Keratinocyte (primary cell): ENCODE data around the gene HABP2.

Experiments
- CTCF ChIP-seq, 3 experiments: IDR thresholded peaks in 1 of 3; conservative IDR thresholded peaks in 1 of 3; optimal IDR thresholded peaks in 1 of 3; 2 replicates in 2 of 3; 3 replicates in 1 of 3; pipeline versions ENCODE3 to v1.5.1; 2011; ENCODE audit warnings: low read length in 3 of 3, mild to moderate bottlenecking in 3 of 3, moderate library complexity in 2 of 3, control low read depth in 1 of 3, inconsistent platforms in 1 of 3; ENCODE audit not compliant: insufficient read depth in 2 of 3; ENCODE audit errors: extremely low read depth in 1 of 3
- EZH2 ChIP-seq: IDR thresholded peaks from one replicate; pipeline ENCODE4 v1.6.1; 2012; ENCODE audit warnings: inconsistent platforms, mild to moderate bottlenecking, low read length, moderate library complexity

DNA sequence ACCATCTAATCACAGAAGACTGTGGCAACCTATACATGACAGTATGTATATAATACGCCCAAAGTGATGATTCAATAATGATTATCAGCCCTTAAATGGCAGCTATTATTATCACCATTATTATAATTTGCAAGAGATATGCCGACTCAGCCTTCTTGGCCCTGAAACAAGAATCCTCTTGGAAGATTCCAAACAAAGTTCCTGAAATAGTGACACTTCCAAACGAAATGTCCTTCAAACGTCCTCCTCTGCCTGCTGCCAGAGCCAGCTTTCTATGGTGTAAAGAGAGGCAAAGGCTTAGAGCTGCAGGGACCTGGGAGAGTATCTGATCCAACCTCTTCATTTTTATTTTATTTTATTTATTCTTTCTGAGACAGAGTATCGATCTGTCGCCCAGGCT is 75.0 kb downstream of the HABP2 start:
- TF ChIP-seq CTCF (optimal IDR thresholded peaks at IDR 0.05 in 1 of 3, IDR thresholded peaks at IDR 0.05 in 1 of 3, conservative IDR thresholded peaks at IDR 0.05 in 1 of 3; ENCODE audit: extremely low read depth in 1 of 3, insufficient read depth in 2 of 3, low read length in 3 of 3) (no peak), EZH2 (no peak)
